WTC11 (cell line): ENCODE results near the gene PLD5. TPM values are rescaled to one million over a fixed set of nuclear protein-coding genes. Genes with fewer than 3 reads are reported as not detected.

ENCODE experiments used
- ATAC-seq: fragments of 200-7000 bp; cut with Tn5 transposase; 2 replicates; pipeline ENCODE4 v1.10.0; 2021; ENCODE audit warnings: mild to moderate bottlenecking, moderate library complexity
- CTCF ChIA-PET: fragments of 300-600 bp; sonication (Branson Sonifier 250); formaldehyde crosslinking; loops from one replicate; lab custom pipeline; 2021; ENCODE audit warnings: antibody characterized with exemption; lab: Charles Lee
- POLR2A ChIA-PET: fragments of 350-600 bp; sonication (Branson Sonifier 250); formaldehyde crosslinking; loops from one replicate; lab custom pipeline; 2021; ENCODE audit warnings: antibody characterized with exemption; lab: Charles Lee
- DNase-seq: peaks from one replicate; pipeline ENCODE4 v3.0.0; 2021; ENCODE audit warnings: low spot score
- H3K27ac Mint-ChIP-seq: 2 replicates; pipeline ENCODE4 v1.8.0; 2021; ENCODE audit warnings: mixed read lengths
- H3K27me3 Mint-ChIP-seq: 2 replicates; pipeline ENCODE4 v1.8.0; 2021; ENCODE audit warnings: low read depth, mild to moderate bottlenecking, moderate library complexity, mixed read lengths
- H3K36me3 Mint-ChIP-seq: 2 replicates; pipeline ENCODE4 v1.8.0; 2021; ENCODE audit warnings: mixed read lengths
- H3K4me1 Mint-ChIP-seq: 2 replicates; pipeline ENCODE4 v1.8.0; 2022; ENCODE audit warnings: mixed read lengths
- H3K4me3 Mint-ChIP-seq: 2 replicates; pipeline ENCODE4 v1.8.0; 2021; ENCODE audit warnings: mild to moderate bottlenecking, moderate library complexity, mixed read lengths
- H3K9me3 Mint-ChIP-seq: 2 replicates; pipeline ENCODE4 v1.8.0; 2021; ENCODE audit warnings: mixed read lengths
- ARID4B ChIP-seq: sonication (generic); formaldehyde crosslinking; IDR thresholded peaks from 2 replicates; pipeline ENCODE4 v1.8.0; 2023; ENCODE audit warnings: missing genetic modification reagents, mild to moderate bottlenecking, borderline replicate concordance
- CREM ChIP-seq: sonication (generic); formaldehyde crosslinking; IDR thresholded peaks from 2 replicates; pipeline ENCODE4 v1.8.1; 2022; ENCODE audit warnings: mild to moderate bottlenecking, missing genetic modification reagents, moderate library complexity
- FOXP1 ChIP-seq: sonication (generic); formaldehyde crosslinking; IDR thresholded peaks from 2 replicates; pipeline ENCODE4 v1.8.0; 2022; ENCODE audit warnings: missing genetic modification reagents, mild to moderate bottlenecking, moderate library complexity, borderline replicate concordance
- FOXP4 ChIP-seq: sonication (generic); formaldehyde crosslinking; IDR thresholded peaks from 2 replicates; pipeline ENCODE4 v1.8.0; 2022; ENCODE audit warnings: mild to moderate bottlenecking, missing genetic modification reagents
- MYBL2 ChIP-seq: sonication (generic); formaldehyde crosslinking; IDR thresholded peaks from 2 replicates; pipeline ENCODE4 v1.8.1; 2023; ENCODE audit warnings: mild to moderate bottlenecking, moderate library complexity, missing genetic modification reagents
- NFE2L1 ChIP-seq: sonication (generic); formaldehyde crosslinking; IDR thresholded peaks from 2 replicates; pipeline ENCODE4 v1.8.1; 2023; ENCODE audit warnings: missing genetic modification reagents
- NR3C1 ChIP-seq: sonication (generic); formaldehyde crosslinking; conservative IDR thresholded peaks from 2 replicates; pipeline ENCODE4 v1.8.1; 2023; ENCODE audit warnings: low read depth, mild to moderate bottlenecking, missing genetic modification reagents
- RORB ChIP-seq: fragments of 250-450 bp; sonication (Bioruptor Pico); IDR thresholded peaks from 2 replicates; pipeline ENCODE4 v1.9.0; 2021; ENCODE audit warnings: mild to moderate bottlenecking
- USF1 ChIP-seq: sonication (generic); formaldehyde crosslinking; IDR thresholded peaks from 2 replicates; pipeline ENCODE4 v1.8.0; 2022; ENCODE audit warnings: mild to moderate bottlenecking, missing genetic modification reagents
- ZNF423 ChIP-seq: fragments of 250-450 bp; sonication (Bioruptor Pico); IDR thresholded peaks from 2 replicates; pipeline ENCODE4 v2.1.2; 2022; ENCODE audit warnings: mild to moderate bottlenecking, moderate library complexity
- ZNF512 ChIP-seq: sonication (generic); formaldehyde crosslinking; IDR thresholded peaks from 2 replicates; pipeline ENCODE4 v1.8.1; 2022; ENCODE audit warnings: missing genetic modification reagents, borderline replicate concordance
- total RNA-seq: library from RNA; stranded (reverse); gene quantifications from 3 replicates; pipeline ENCODE4 v1.2.3, GENCODE V29; 2021
- TF ChIP-seq, protein P1 (sequence below): fragments of 250-450 bp; sonication (Bioruptor Pico); IDR thresholded peaks from 2 replicates; pipeline ENCODE4 v1.9.0; 2021; ENCODE audit warnings: mild to moderate bottlenecking
- TF ChIP-seq, protein P2 (sequence below): sonication (generic); formaldehyde crosslinking; IDR thresholded peaks from 2 replicates; pipeline ENCODE4 v1.8.1; 2023; ENCODE audit warnings: mild to moderate bottlenecking, missing genetic modification reagents, borderline replicate concordance
- TF ChIP-seq, protein P3 (sequence below): sonication (generic); formaldehyde crosslinking; IDR thresholded peaks from 2 replicates; pipeline ENCODE4 v1.8.1; 2023; ENCODE audit warnings: mild to moderate bottlenecking, moderate library complexity, missing genetic modification reagents

PLD5 gene
- total RNA-seq, 1 experiment from 2014 or later: 6.4 TPM

DNA sequence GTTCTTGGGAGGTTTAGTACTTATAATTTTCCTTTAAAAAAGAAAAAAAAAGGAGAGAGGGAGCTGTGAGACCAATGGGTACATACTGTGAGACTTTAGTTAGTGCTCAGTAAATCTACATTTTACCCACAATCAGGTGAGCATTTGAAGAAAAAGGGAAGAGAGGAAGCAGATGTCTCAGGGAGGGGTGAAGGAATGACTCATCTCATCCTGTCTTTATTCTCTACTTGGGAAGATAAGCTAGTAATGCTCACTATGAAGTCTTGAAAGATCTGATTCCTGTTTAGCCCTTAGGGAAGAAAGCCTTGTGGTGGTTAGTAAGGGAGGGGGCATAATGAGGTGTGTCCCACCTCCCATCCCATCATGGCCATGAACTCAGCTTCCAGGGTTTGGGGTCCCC is 112.6 kb downstream of the PLD5 start:
- CTCF ChIA-PET: no interaction called here
- H3K4me1 Mint-ChIP-seq: peaks cover 34% of the 10 kb centered on the region
- H3K27ac Mint-ChIP-seq: no peak overlapping the region
- no peaks in the 10 kb centered on the region for H3K27me3 Mint-ChIP-seq
- POLR2A ChIA-PET: no interaction called here
- DNase-seq: no peak
- TF ChIP-seq MYBL2 (CRISPR knock-in tag): no peak
- TF ChIP-seq, protein P1, sequence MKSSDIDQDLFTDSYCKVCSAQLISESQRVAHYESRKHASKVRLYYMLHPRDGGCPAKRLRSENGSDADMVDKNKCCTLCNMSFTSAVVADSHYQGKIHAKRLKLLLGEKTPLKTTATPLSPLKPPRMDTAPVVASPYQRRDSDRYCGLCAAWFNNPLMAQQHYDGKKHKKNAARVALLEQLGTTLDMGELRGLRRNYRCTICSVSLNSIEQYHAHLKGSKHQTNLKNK (CRISPR knock-in tag): no peak
- TF ChIP-seq, protein P2, sequence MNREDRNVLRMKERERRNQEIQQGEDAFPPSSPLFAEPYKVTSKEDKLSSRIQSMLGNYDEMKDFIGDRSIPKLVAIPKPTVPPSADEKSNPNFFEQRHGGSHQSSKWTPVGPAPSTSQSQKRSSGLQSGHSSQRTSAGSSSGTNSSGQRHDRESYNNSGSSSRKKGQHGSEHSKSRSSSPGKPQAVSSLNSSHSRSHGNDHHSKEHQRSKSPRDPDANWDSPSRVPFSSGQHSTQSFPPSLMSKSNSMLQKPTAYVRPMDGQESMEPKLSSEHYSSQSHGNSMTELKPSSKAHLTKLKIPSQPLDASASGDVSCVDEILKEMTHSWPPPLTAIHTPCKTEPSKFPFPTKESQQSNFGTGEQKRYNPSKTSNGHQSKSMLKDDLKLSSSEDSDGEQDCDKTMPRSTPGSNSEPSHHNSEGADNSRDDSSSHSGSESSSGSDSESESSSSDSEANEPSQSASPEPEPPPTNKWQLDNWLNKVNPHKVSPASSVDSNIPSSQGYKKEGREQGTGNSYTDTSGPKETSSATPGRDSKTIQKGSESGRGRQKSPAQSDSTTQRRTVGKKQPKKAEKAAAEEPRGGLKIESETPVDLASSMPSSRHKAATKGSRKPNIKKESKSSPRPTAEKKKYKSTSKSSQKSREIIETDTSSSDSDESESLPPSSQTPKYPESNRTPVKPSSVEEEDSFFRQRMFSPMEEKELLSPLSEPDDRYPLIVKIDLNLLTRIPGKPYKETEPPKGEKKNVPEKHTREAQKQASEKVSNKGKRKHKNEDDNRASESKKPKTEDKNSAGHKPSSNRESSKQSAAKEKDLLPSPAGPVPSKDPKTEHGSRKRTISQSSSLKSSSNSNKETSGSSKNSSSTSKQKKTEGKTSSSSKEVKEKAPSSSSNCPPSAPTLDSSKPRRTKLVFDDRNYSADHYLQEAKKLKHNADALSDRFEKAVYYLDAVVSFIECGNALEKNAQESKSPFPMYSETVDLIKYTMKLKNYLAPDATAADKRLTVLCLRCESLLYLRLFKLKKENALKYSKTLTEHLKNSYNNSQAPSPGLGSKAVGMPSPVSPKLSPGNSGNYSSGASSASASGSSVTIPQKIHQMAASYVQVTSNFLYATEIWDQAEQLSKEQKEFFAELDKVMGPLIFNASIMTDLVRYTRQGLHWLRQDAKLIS: no peak
- no peak for TF ChIP-seq ZNF512 (CRISPR knock-in tag)
- TF ChIP-seq ARID4B (CRISPR knock-in tag): no peak
- TF ChIP-seq NFE2L1 (CRISPR knock-in tag): no peak
- TF ChIP-seq RORB (CRISPR knock-in tag): no peak
- no peak for TF ChIP-seq ZNF423 (CRISPR knock-in tag)
- no peak for TF ChIP-seq NR3C1 (CRISPR knock-in tag)
- TF ChIP-seq, protein P3, sequence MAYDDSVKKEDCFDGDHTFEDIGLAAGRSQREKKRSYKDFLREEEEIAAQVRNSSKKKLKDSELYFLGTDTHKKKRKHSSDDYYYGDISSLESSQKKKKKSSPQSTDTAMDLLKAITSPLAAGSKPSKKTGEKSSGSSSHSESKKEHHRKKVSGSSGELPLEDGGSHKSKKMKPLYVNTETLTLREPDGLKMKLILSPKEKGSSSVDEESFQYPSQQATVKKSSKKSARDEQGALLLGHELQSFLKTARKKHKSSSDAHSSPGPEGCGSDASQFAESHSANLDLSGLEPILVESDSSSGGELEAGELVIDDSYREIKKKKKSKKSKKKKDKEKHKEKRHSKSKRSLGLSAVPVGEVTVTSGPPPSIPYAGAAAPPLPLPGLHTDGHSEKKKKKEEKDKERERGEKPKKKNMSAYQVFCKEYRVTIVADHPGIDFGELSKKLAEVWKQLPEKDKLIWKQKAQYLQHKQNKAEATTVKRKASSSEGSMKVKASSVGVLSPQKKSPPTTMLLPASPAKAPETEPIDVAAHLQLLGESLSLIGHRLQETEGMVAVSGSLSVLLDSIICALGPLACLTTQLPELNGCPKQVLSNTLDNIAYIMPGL (CRISPR knock-in tag): no peak
- TF ChIP-seq USF1 (CRISPR knock-in tag): no peak
- no peak for TF ChIP-seq FOXP1 (CRISPR knock-in tag)
- no peak for TF ChIP-seq CREM
- no peak for TF ChIP-seq FOXP4 (CRISPR knock-in tag)
- H3K4me3 Mint-ChIP-seq: no peak overlapping the region
- ATAC-seq: no peak
- H3K36me3 Mint-ChIP-seq: peaks cover 19% of the 10 kb centered on the region
- H3K9me3 Mint-ChIP-seq: peaks cover 23% of the 10 kb centered on the region
